AG09319 (cell line): Measurements from ENCODE around the gene AFDN.
A peak's percentile ranks its signal among the peaks of the same experiment; 100 is the strongest.

Source experiments
- DNase-seq: peaks from one replicate; pipeline ENCODE4 v3.0.0-alpha.2; 2010; ENCODE audit warnings: low read depth; ENCODE audit errors: extremely low read depth
- CTCF ChIP-seq: IDR thresholded peaks from 2 replicates; pipeline ENCODE4 v1.5.1; 2011; ENCODE audit warnings: low read depth, mild to moderate bottlenecking, inconsistent platforms, low read length, moderate library complexity

The AFDN gene

DNA sequence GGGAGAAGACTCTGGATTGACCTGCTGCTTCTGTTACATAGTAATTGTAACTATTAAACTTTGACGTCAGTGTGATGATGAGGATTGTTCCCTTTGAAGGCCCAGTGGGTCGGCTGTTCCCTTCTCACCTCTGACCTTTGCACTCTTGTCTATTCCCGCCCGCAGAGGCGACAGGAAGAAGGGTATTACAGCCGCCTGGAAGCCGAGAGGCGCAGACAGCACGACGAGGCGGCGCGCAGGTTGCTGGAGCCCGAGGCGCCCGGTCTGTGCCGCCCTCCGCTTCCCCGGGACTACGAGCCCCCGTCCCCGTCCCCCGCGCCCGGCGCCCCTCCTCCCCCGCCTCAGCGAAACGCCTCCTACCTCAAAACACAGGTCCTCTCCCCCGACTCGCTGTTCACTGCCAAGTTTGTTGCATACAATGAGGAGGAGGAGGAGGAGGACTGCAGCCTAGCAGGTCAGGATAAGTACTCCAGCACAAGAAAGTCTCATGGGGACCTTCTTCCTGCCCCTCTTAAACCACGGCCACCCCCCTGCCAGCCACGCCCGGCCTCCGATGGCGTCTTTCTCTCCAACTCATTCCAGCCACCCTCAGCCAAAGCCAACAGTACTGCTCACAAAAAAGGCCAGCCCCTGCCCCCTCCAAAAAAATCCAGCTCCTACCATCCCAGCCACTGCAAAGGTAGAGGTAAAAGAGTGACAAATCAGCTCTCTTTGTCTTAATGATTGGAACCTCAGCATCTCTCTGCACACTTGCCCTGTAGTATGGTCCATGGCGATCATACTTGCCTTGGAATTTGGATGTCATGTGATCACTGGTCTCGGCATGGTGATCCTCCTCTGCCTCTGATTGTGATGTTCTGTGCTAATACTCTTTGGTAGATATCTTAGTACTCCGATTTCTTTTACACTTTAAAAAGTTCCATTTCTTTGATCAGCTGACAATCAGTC is 139.2 kb downstream of the AFDN start:
- no peak for DNase-seq
- no peak for TF ChIP-seq CTCF

GRCh38 chr6:167966540-167966905 is 139.8 kb downstream of the AFDN start:
- TF ChIP-seq CTCF: no peak
- no peak for DNase-seq

GRCh38 chr6:167968091-167968490 is 141.4 kb downstream of the AFDN start:
- peak; percentile 25 for TF ChIP-seq CTCF
- no peak for DNase-seq

DNA sequence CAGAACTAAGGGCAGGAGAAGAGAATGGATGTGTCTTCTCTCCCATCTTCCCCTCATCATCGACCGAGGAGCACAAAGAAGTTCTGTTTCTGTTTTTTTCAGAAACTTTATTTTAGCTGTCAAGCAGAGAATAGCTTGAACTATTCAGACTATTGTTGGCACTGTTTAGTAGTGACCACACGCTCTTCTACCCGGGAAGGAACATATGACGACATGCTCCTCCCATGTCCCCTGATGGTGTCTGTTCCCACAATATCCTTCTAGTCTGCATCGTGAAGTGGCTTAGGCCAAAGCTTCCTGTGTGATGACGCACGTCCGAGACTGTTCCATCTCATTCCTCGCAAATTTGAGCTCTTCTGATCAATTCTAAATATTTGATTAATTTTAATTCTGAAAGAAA is 143.5 kb downstream of the AFDN start:
- no peak for TF ChIP-seq CTCF
- DNase-seq: no peak

GRCh38 chr6:167972193-167972592 is 145.5 kb downstream of the AFDN start:
- no peak for TF ChIP-seq CTCF
- DNase-seq: no peak

DNA sequence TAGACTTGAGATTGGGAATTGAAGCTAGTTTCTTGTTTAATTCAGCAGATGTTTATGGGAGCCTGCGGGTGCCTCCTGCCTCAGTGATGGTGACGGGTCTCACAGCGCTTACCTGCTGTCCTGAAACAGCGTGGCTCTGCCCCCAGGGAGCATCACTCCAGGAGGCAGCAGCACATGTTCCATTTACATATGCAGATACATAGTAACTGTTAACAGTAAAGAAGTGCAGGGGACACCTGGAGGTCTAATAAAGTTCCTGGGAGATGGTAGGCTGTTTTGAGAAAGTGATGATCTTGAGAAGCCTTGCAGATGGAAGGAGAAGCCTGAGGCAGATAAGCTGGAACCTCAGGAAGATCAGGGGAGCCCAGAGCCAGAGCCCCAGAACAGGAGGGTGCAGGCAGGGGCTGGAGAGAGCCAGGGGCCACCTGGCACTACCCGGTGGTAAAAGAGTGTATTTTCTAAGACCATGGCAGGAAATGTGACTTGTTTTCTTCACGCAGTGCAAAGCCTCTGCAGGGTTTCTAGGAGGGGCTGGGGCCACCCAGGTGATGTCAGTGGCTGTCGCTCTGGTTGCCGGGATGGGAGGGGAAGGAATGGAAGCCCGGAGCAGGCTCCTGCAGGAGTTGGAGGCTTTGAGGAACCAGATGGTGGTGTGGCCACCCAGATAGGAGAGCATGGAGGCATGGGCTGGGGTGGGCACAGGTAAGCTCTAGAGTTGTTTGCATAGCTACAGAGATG is 146.6 kb downstream of the AFDN start:
- no peak for TF ChIP-seq CTCF
- DNase-seq: no peak

GRCh38 chr6:167974640-167975344 is 148.1 kb downstream of the AFDN start:
- DNase-seq: no peak
- TF ChIP-seq CTCF: no peak
